Keratinocyte (primary cell): ENCODE results near the gene ID2. TPM values are rescaled to one million over a fixed set of nuclear protein-coding genes. Genes with fewer than 3 reads are reported as not detected.
A peak's percentile ranks its signal among the peaks of the same experiment; 100 is the strongest.

ENCODE experiments used
- DNase-seq: peaks from one replicate; pipeline ENCODE4 v3.0.0-alpha.2; 2011; ENCODE audit warnings: low read depth, missing footprints, low spot score
- FAIRE-seq: peaks from 2 replicates; lab custom pipeline; 2011; peaks lifted over from hg19 to GRCh38; lab: Jason Lieb, UNC
- H2AFZ ChIP-seq: 2 replicates; pipeline ENCODE4 v1.6.0; 2012; ENCODE audit warnings: low read length, control low read depth, inconsistent platforms; ENCODE audit not compliant: control insufficient read depth
- H3K27ac ChIP-seq: 2 replicates; pipeline ENCODE4 v1.5.1; 2011; ENCODE audit warnings: low read length; ENCODE audit not compliant: control insufficient read depth, insufficient read depth
- H3K27me3 ChIP-seq: 3 replicates; pipeline ENCODE4 v1.6.0; 2011; ENCODE audit warnings: low read length; ENCODE audit not compliant: control insufficient read depth, insufficient read depth; ENCODE audit errors: extremely low read depth
- H3K36me3 ChIP-seq, 2 experiments: 2 replicates in 1 of 2; 3 replicates in 1 of 2; pipeline ENCODE4 v1.5.1; 2011; ENCODE audit warnings: low read length in 2 of 2, mild to moderate bottlenecking in 1 of 2; ENCODE audit not compliant: control insufficient read depth in 2 of 2, insufficient read depth in 2 of 2; ENCODE audit errors: extremely low read depth in 1 of 2
- H3K4me1 ChIP-seq: 3 replicates; pipeline ENCODE4 v1.5.1; 2011; ENCODE audit warnings: low read length; ENCODE audit not compliant: control insufficient read depth, insufficient read depth; ENCODE audit errors: extremely low read depth
- H3K4me2 ChIP-seq: 3 replicates; pipeline ENCODE4 v1.6.0; 2011; ENCODE audit warnings: low read depth, low read length; ENCODE audit not compliant: control insufficient read depth, insufficient read depth; ENCODE audit errors: extremely low read depth
- H3K4me3 ChIP-seq, 3 experiments: fragments of 200-600 bp in 1 of 3; sonication (generic) in 1 of 3; 2 replicates in 2 of 3; 3 replicates in 1 of 3; pipeline ENCODE4 v1.5.1; 2011 to 2016; ENCODE audit warnings: low read length in 3 of 3, mild to moderate bottlenecking in 3 of 3, control low read depth in 2 of 3, inconsistent platforms in 1 of 3, low read depth in 1 of 3, mixed read lengths in 1 of 3, mixed run types in 1 of 3, moderate library complexity in 1 of 3; ENCODE audit not compliant: control insufficient read depth in 2 of 3, insufficient read depth in 2 of 3; ENCODE audit errors: extremely low read depth in 1 of 3
- H3K79me2 ChIP-seq: 2 replicates; pipeline ENCODE4 v1.6.0; 2012; ENCODE audit warnings: low read length; ENCODE audit not compliant: control insufficient read depth, insufficient read depth
- H3K9ac ChIP-seq: 3 replicates; pipeline ENCODE4 v1.6.0; 2011; ENCODE audit warnings: low read length; ENCODE audit not compliant: control insufficient read depth, insufficient read depth; ENCODE audit errors: extremely low read depth
- H3K9me1 ChIP-seq: 3 replicates; pipeline ENCODE4 v1.6.0; 2011; ENCODE audit warnings: low read length; ENCODE audit not compliant: control insufficient read depth, insufficient read depth; ENCODE audit errors: extremely low read depth
- H3K9me3 ChIP-seq: 2 replicates; pipeline ENCODE4 v1.5.1; 2012; ENCODE audit warnings: low read depth, low read length; ENCODE audit not compliant: control insufficient read depth
- H4K20me1 ChIP-seq: 3 replicates; pipeline ENCODE4 v1.6.0; 2011; ENCODE audit warnings: low read length; ENCODE audit not compliant: control insufficient read depth, insufficient read depth; ENCODE audit errors: extremely low read depth
- EZH2 ChIP-seq: IDR thresholded peaks from one replicate; pipeline ENCODE4 v1.6.1; 2012; ENCODE audit warnings: inconsistent platforms, mild to moderate bottlenecking, low read length, moderate library complexity
- dilution Hi-C: fragments of 300-500 bp; cut with MboI; formaldehyde crosslinking; loops from one replicate; pipeline ENCODE4 v1.7.0; 2020; ENCODE audit warnings: low sequenced_read_pairs; ENCODE audit not compliant: extremely low pct_ligation_motif_present
- polyA plus RNA-seq, 5 experiments: library from polyadenylated mRNA; depleted of rRNA in 3 of 5; stranded (reverse) in 3 of 5; stranded (forward) in 1 of 5; unstranded in 1 of 5; fragments of >200 nt; gene quantifications; 1 replicate in 1 of 5; 2 replicates in 3 of 5; 3 replicates in 1 of 5; pipeline versions ENCODE4 v1.2.1 to v1.2.3, GENCODE V29; 2011 to 2012; ENCODE audit warnings: missing spikeins in 2 of 5, low read depth in 1 of 5, low replicate concordance in 1 of 5
- TF ChIP-seq, protein P1 (sequence below), 3 experiments: IDR thresholded peaks in 1 of 3; conservative IDR thresholded peaks in 1 of 3; optimal IDR thresholded peaks in 1 of 3; 2 replicates in 2 of 3; 3 replicates in 1 of 3; pipeline versions ENCODE3 to v1.5.1; 2011; ENCODE audit warnings: low read length in 3 of 3, mild to moderate bottlenecking in 3 of 3, moderate library complexity in 2 of 3, control low read depth in 1 of 3, inconsistent platforms in 1 of 3; ENCODE audit not compliant: insufficient read depth in 2 of 3; ENCODE audit errors: extremely low read depth in 1 of 3

Gene ID2
- polyA plus RNA-seq, 1 donor (not counting 4 experiments of a cell fraction or from before 2014, with no cell fraction given), result 6.3 TPM

DNA sequence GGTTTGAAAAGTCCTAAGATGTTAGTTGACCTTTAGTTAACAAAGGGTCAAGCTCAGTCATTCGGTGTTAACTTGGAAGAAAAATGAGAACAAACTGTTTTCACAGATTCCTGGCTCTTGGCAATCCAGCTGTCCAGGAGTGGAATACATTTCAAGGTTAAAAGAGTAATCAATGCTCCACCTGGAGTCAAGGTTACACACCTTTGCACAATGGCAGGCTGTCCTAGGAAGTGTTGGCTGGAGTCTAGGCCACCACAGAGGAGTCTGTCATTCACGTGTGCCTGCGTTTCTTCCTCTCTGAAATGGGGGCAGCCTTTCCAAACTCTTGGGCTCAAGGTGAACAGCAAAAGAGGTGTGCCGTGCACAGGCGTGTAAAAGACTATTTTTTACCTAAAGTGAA, 6.3 kb upstream of the ID2 start:
- Histone ChIP-seq H3K9me3 (peaks cover 3% of the 10 kb centered on the region), H3K4me2 (no peak overlapping the region), H3K4me1 (peaks cover 19% of the 10 kb centered on the region), H3K27ac (no peak overlapping the region), H3K9ac (no peak overlapping the region), H2AFZ (no peak overlapping the region), H3K36me3 (no peaks in the 10 kb centered on the region), H3K9me1 (no peaks in the 10 kb centered on the region), H3K4me3 (no peak overlapping the region), H4K20me1 (no peaks in the 10 kb centered on the region), H3K79me2 (no peaks in the 10 kb centered on the region), H3K27me3 (peaks cover 46% of the 10 kb centered on the region)
- dilution Hi-C loops, result no loop called here
- no peak for DNase-seq
- TF ChIP-seq, protein P1, sequence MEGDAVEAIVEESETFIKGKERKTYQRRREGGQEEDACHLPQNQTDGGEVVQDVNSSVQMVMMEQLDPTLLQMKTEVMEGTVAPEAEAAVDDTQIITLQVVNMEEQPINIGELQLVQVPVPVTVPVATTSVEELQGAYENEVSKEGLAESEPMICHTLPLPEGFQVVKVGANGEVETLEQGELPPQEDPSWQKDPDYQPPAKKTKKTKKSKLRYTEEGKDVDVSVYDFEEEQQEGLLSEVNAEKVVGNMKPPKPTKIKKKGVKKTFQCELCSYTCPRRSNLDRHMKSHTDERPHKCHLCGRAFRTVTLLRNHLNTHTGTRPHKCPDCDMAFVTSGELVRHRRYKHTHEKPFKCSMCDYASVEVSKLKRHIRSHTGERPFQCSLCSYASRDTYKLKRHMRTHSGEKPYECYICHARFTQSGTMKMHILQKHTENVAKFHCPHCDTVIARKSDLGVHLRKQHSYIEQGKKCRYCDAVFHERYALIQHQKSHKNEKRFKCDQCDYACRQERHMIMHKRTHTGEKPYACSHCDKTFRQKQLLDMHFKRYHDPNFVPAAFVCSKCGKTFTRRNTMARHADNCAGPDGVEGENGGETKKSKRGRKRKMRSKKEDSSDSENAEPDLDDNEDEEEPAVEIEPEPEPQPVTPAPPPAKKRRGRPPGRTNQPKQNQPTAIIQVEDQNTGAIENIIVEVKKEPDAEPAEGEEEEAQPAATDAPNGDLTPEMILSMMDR (optimal IDR thresholded peaks at IDR 0.05 in 1 of 3, IDR thresholded peaks at IDR 0.05 in 1 of 3, conservative IDR thresholded peaks at IDR 0.05 in 1 of 3; ENCODE audit: extremely low read depth in 1 of 3, insufficient read depth in 2 of 3, low read length in 3 of 3), result no peak
- no peak for TF ChIP-seq EZH2
- no peak for FAIRE-seq

- dilution Hi-C loops, result no loop called here
- Histone ChIP-seq H3K4me3 (peak overlapping the region in 1 of 3 experiments; percentile 36), H3K9me3 (peaks cover 3% of the 10 kb centered on the region), H3K9me1 (no peaks in the 10 kb centered on the region), H3K4me2 (peak overlapping the region; percentile 56), H3K79me2 (no peaks in the 10 kb centered on the region), H2AFZ (peak overlapping the region; percentile 36), H3K4me1 (peaks cover 22% of the 10 kb centered on the region), H3K27me3 (peaks cover 44% of the 10 kb centered on the region), H3K36me3 (no peaks in the 10 kb centered on the region), H3K9ac (no peak overlapping the region), H4K20me1 (no peaks in the 10 kb centered on the region), H3K27ac (no peak overlapping the region)
- FAIRE-seq (no peak), DNase-seq (no peak)
- TF ChIP-seq, protein P1 (optimal IDR thresholded peaks at IDR 0.05 in 1 of 3, IDR thresholded peaks at IDR 0.05 in 1 of 3, conservative IDR thresholded peaks at IDR 0.05 in 1 of 3; ENCODE audit: extremely low read depth in 1 of 3, insufficient read depth in 2 of 3, low read length in 3 of 3), result no peak
These were observed 5.5 kb upstream of the ID2 start for GRCh38 chr2:8676191-8676920.
